22Rv1 (cell line): ENCODE measurements around the gene TTLL5.

Experiments used
- H3K27ac ChIP-seq: fragments of 450-650 bp; 2 replicates; pipeline ENCODE4 v1.5.1; 2017
- CTCF ChIP-seq: fragments of 450-650 bp; IDR thresholded peaks from 2 replicates; pipeline ENCODE4 v1.5.1; 2017; ENCODE audit warnings: mild to moderate bottlenecking
- ZFX ChIP-seq: fragments of 450-650 bp; IDR thresholded peaks from 2 replicates; pipeline ENCODE4 v1.6.1; 2017; ENCODE audit warnings: antibody characterized with exemption, borderline replicate concordance

The TTLL5 gene

GRCh38 chr14:75752907-75753594 is 92.0 kb downstream of the TTLL5 start:
- no peak overlapping the region for H3K27ac ChIP-seq
- TF ChIP-seq CTCF (no peak), ZFX (no peak)

- TF ChIP-seq ZFX (no peak), CTCF (no peak)
- no peak overlapping the region for H3K27ac ChIP-seq
Measured at GRCh38 chr14:75753696-75754095, 92.7 kb downstream of the TTLL5 start.

GRCh38 chr14:75757644-75758402 is 96.8 kb downstream of the TTLL5 start:
- H3K27ac ChIP-seq = no peak overlapping the region
- TF ChIP-seq ZFX = no peak
- TF ChIP-seq CTCF = no peak

GRCh38 chr14:75764020-75764419 is 103.0 kb downstream of the TTLL5 start:
- H3K27ac ChIP-seq = no peak overlapping the region
- TF ChIP-seq ZFX (no peak), CTCF (no peak)

- TF ChIP-seq CTCF (no peak), ZFX (no peak)
- H3K27ac ChIP-seq = no peak overlapping the region
Measured at GRCh38 chr14:75769047-75769685, 108.1 kb downstream of the TTLL5 start.

- TF ChIP-seq ZFX (no peak), CTCF (no peak)
- no peak overlapping the region for H3K27ac ChIP-seq
Measured at GRCh38 chr14:75770635-75771034, 109.6 kb downstream of the TTLL5 start.

- TF ChIP-seq ZFX (no peak), CTCF (no peak)
Measured at GRCh38 chr14:75771595-75771994, 110.5 kb downstream of the TTLL5 start.

More at GRCh38 chr14:75771595-75771994, 110.5 kb downstream of the TTLL5 start:
- H3K27ac ChIP-seq = no peak overlapping the region
